ENCODE measurements around the gene MYO1D. TPM values are rescaled to one million over a fixed set of nuclear protein-coding genes. Genes with fewer than 3 reads are reported as not detected.

The MYO1D gene
- total and polyA plus RNA-seq, 5 donors, result 5.8 to 17.0 (median 10.4) TPM

- Histone ChIP-seq H3K27ac (ENCODE audit: low read length) (no peak overlapping the region), H3K9me3 (ENCODE audit: control insufficient read depth, low read length) (no peaks in the 10 kb centered on the region), H3K4me1 (ENCODE audit: control insufficient read depth, insufficient read depth, low read length) (no peaks in the 10 kb centered on the region), H3K4me3 (ENCODE audit: low read length) (no peak overlapping the region), H3K27me3 (ENCODE audit: control insufficient read depth, insufficient read depth) (no peaks in the 10 kb centered on the region)
- WGBS, result 80% methylated on average over 4 of the region's 4 CpGs
- no peak for ATAC-seq
- intact Hi-C loops (cut with DNase I), result no loop called here
- no peak for DNase-seq
These were observed 384.7 kb downstream of the MYO1D start for GRCh38 chr17:32492264-32492589.

- ATAC-seq (no peak), DNase-seq (no peak)
- Histone ChIP-seq H3K27ac (ENCODE audit: low read length) (no peak overlapping the region), H3K4me1 (ENCODE audit: control insufficient read depth, insufficient read depth, low read length) (no peaks in the 10 kb centered on the region), H3K4me3 (ENCODE audit: low read length) (no peak overlapping the region), H3K9me3 (ENCODE audit: control insufficient read depth, low read length) (no peaks in the 10 kb centered on the region), H3K27me3 (ENCODE audit: control insufficient read depth, insufficient read depth) (no peaks in the 10 kb centered on the region)
- WGBS, result 82% methylated on average over 21 of the region's 21 CpGs
- intact Hi-C loops (cut with DNase I), result no loop called here
These were observed 385.3 kb downstream of the MYO1D start for GRCh38 chr17:32491371-32492263.

- 77% methylated on average over 16 of the region's 16 CpGs for WGBS
- peaks cover 2% of the 10 kb centered on the region for H3K4me1 ChIP-seq (ENCODE audit: control insufficient read depth, insufficient read depth, low read length)
- intact Hi-C loops (cut with DNase I), result no loop called here
These were observed 386.8 kb downstream of the MYO1D start for GRCh38 chr17:32490101-32490482.

GRCh38 chr17:32489320-32490100 is 387.4 kb downstream of the MYO1D start:
- no peaks in the 10 kb centered on the region for H3K27me3 ChIP-seq (ENCODE audit: control insufficient read depth, insufficient read depth)
- no peak overlapping the region for H3K27ac ChIP-seq (ENCODE audit: low read length)
- peaks cover 2% of the 10 kb centered on the region for H3K4me1 ChIP-seq (ENCODE audit: control insufficient read depth, insufficient read depth, low read length)
- no peak overlapping the region for H3K4me3 ChIP-seq (ENCODE audit: low read length)
- H3K9me3 ChIP-seq (ENCODE audit: control insufficient read depth, low read length), result no peaks in the 10 kb centered on the region
- intact Hi-C loops (cut with DNase I), result loop anchor here in 2 of 4 donors (10.0 kb wide), 2 partner anchors 165 to 265 kb away; no protein-coding TSS in a partner anchor
- no peak for ATAC-seq
- WGBS, result 84% methylated on average over 10 of the region's 10 CpGs
- DNase-seq, result no peak

More at GRCh38 chr17:32490101-32490482, 386.8 kb downstream of the MYO1D start:
- H3K4me3 ChIP-seq (ENCODE audit: low read length), result no peak overlapping the region
- no peaks in the 10 kb centered on the region for H3K27me3 ChIP-seq (ENCODE audit: control insufficient read depth, insufficient read depth)
- no peaks in the 10 kb centered on the region for H3K9me3 ChIP-seq (ENCODE audit: control insufficient read depth, low read length)
- DNase-seq (no peak), ATAC-seq (no peak)
- no peak overlapping the region for H3K27ac ChIP-seq (ENCODE audit: low read length)

GRCh38 chr17:32488604-32489180 is 388.2 kb downstream of the MYO1D start:
- peaks cover 6% of the 10 kb centered on the region for H3K4me1 ChIP-seq (ENCODE audit: control insufficient read depth, insufficient read depth, low read length)
- intact Hi-C loops (cut with DNase I), result loop anchor here in 2 of 4 donors (10.0 kb wide), 2 partner anchors 166 to 266 kb away; no protein-coding TSS in a partner anchor
- ATAC-seq, result no peak
- 96% methylated on average over 13 of the region's 13 CpGs for WGBS
- H3K27ac ChIP-seq (ENCODE audit: low read length), result no peak overlapping the region
- H3K4me3 ChIP-seq (ENCODE audit: low read length), result no peak overlapping the region
- no peaks in the 10 kb centered on the region for H3K27me3 ChIP-seq (ENCODE audit: control insufficient read depth, insufficient read depth)
- no peaks in the 10 kb centered on the region for H3K9me3 ChIP-seq (ENCODE audit: control insufficient read depth, low read length)
- no peak for DNase-seq

GRCh38 chr17:32488177-32488542 is 388.8 kb downstream of the MYO1D start:
- Histone ChIP-seq H3K27ac (ENCODE audit: low read length) (no peak overlapping the region), H3K4me1 (ENCODE audit: control insufficient read depth, insufficient read depth, low read length) (peaks cover 6% of the 10 kb centered on the region), H3K27me3 (ENCODE audit: control insufficient read depth, insufficient read depth) (no peaks in the 10 kb centered on the region), H3K4me3 (ENCODE audit: low read length) (no peak overlapping the region), H3K9me3 (ENCODE audit: control insufficient read depth, low read length) (no peaks in the 10 kb centered on the region)
- 94% methylated on average over 16 of the region's 16 CpGs for WGBS
- intact Hi-C loops (cut with DNase I), result loop anchor here in 2 of 4 donors (10.0 kb wide), 2 partner anchors 167 to 267 kb away; no protein-coding TSS in a partner anchor
- ATAC-seq, result no peak
- no peak for DNase-seq

GRCh38 chr17:32487473-32488176 is 389.3 kb downstream of the MYO1D start:
- Histone ChIP-seq H3K27me3 (ENCODE audit: control insufficient read depth, insufficient read depth) (no peaks in the 10 kb centered on the region), H3K27ac (ENCODE audit: low read length) (no peak overlapping the region), H3K4me1 (ENCODE audit: control insufficient read depth, insufficient read depth, low read length) (peaks cover 6% of the 10 kb centered on the region), H3K4me3 (ENCODE audit: low read length) (peak overlapping the region; percentile 96), H3K9me3 (ENCODE audit: control insufficient read depth, low read length) (no peaks in the 10 kb centered on the region)
- DNase-seq, result peak; percentile 33 to 70 (median 67)
- ATAC-seq, result no peak
- 36% methylated on average over 59 of the region's 59 CpGs for WGBS
- intact Hi-C loops (cut with DNase I), result loop anchor here in 2 of 4 donors (10.0 kb wide), 2 partner anchors 167 to 267 kb away; no protein-coding TSS in a partner anchor

- H3K9me3 ChIP-seq (ENCODE audit: control insufficient read depth, low read length), result no peaks in the 10 kb centered on the region
- H3K27ac ChIP-seq (ENCODE audit: low read length), result peak within 1 kb of the TSS; percentile 74
- WGBS, result under 1% methylated on average over 135 of the region's 135 CpGs
- ATAC-seq (peak; percentile 16 to 21), DNase-seq (peak; percentile 71 to 89 (median 87))
- no peaks in the 10 kb centered on the region for H3K27me3 ChIP-seq (ENCODE audit: control insufficient read depth, insufficient read depth)
- H3K4me1 ChIP-seq (ENCODE audit: control insufficient read depth, insufficient read depth, low read length), result peaks cover 6% of the 10 kb centered on the region
- intact Hi-C loops (cut with DNase I), result loop anchor here in 2 of 4 donors (10.0 kb wide), 2 partner anchors 168 to 268 kb away; no protein-coding TSS in a partner anchor
- H3K4me3 ChIP-seq (ENCODE audit: low read length), result peak within 1 kb of the TSS; percentile 96
These were observed 390.0 kb downstream of the MYO1D start, which contains the start of gene CDK5R1 for GRCh38 chr17:32486701-32487472. Gene CDK5R1, plus strand, starts transcription at chr17:32486993. Its CDS starts 628 bp downstream, at chr17:32487621.

- Histone ChIP-seq H3K4me3 (ENCODE audit: low read length) (peak overlapping the region; percentile 96), H3K27ac (ENCODE audit: low read length) (peak overlapping the region; percentile 74), H3K27me3 (ENCODE audit: control insufficient read depth, insufficient read depth) (no peaks in the 10 kb centered on the region), H3K4me1 (ENCODE audit: control insufficient read depth, insufficient read depth, low read length) (peaks cover 6% of the 10 kb centered on the region), H3K9me3 (ENCODE audit: control insufficient read depth, low read length) (no peaks in the 10 kb centered on the region)
- DNase-seq (peak; percentile 74 to 90 (median 89)), ATAC-seq (peak; percentile 82 to 83)
- 3% methylated on average over 72 of the region's 72 CpGs for WGBS
- intact Hi-C loops (cut with DNase I), result loop anchor here in 2 of 4 donors (10.0 kb wide), 2 partner anchors 169 to 269 kb away; no protein-coding TSS in a partner anchor
These were observed 390.7 kb downstream of the MYO1D start for GRCh38 chr17:32486111-32486700.

Measured in right cardiac atrium (tissue), 5 donors.